ENCODE measurements around the gene ADAM30.
A peak's percentile ranks its signal among the peaks of the same experiment; 100 is the strongest.

The ADAM30 gene

DNA sequence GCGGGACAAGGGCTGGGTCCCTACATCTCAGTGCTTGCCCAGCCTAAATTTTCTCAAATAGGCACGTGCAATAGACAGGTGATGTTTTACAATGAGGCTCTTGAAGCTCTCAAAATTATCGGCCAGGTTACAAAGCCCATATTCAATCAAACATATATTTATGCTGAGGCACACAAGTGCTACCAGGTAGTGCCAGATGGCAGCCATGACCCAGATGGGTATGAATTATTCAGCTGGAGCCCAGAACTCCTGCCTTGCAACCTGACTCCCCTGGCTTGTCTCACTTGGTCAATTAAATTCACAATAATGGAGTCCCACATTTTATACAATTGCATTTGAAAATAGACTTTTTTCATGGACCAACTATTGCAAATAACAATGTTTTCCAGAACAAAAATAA lies 12.3 kb upstream of the ADAM30 start:
- no peak for DNase-seq (ENCODE audit: low spot score)

DNA sequence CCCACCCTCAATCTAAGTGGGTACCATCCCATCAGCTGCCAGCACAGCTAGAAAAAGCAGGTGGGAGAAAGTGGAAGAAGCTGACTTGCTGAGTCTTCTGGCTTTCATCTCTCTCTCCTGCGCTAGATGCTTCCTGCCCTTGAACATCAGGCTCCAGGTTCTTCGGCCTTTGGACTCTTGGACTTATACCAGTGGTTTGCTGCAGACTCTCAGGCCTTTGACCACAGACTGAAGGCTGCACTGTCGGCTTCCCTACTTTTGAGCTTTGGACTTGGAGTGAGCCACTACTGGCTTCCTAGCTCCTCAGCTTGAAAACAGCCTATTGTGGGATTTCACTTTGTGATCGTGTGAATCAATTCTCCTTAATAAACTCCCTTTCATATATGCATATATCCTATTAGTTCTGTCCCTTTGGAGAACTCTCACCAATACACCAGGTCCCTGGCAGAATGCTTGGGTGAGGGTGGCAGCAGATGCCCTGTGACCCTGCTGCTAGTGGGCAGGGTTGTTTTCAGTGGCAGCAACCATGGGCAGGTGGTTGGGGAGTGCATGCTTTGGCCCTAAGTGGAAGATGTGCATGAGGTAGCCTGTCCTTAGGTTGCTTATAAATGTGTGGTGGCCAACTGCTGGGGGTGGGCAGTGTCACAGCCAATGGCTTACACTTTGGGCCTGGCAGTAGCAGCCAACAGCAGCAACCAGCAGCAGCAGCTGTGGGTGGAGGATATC lies 10.8 kb upstream of the ADAM30 start:
- no peak for DNase-seq (ENCODE audit: low spot score)

DNA sequence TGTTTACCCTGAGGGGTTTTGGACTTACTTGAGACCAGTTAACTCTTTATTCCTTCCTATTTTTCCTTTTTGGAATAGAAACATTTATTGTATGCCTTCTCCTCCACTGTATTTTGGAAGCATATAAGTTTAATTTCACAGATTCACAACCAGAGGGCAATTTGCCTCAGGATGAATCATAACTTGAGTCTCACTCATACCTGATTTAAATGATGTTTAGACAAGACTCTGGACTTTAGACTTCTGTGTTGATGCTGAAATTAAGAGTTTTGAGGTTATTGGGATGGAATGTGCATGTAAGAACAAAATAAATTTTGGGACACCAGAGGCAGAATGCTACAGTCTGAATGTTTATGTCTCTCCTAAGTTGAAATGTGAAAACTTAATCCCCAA lies 7.1 kb upstream of the ADAM30 start:
- DNase-seq (ENCODE audit: low spot score), result no peak

DNA sequence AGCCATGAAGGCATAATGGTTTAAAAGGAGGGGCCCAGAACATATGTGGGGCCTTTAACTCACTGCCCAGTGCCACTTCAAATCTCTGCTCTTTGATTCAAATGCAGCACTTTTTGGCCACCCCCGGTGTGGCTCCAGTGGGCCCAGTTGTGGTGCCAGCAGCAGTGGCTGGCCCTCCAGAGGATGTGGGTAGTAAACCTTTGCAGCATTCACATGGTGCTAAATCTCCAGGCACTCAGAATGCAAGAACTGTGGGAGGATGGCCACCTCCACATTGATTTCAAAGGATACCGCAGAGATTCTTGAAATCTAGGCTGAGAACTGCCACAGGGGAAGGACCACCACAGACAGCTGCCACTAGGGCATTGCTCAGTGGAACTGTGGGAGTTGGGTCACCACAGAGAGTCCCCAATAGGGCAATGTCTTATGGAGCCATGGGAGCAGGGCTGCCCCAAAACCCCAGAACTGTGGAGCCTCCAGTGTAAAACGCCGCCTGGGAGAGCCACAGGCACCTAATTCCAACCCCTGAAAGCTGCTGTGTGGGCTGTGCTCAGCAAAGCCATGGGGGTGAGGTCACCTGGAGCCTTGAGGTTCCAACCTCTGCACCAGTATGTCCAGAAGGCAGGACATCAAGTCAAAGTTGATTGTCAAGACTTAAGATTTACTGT lies 6.6 kb upstream of the ADAM30 start:
- no peak for DNase-seq (ENCODE audit: low spot score)

DNA sequence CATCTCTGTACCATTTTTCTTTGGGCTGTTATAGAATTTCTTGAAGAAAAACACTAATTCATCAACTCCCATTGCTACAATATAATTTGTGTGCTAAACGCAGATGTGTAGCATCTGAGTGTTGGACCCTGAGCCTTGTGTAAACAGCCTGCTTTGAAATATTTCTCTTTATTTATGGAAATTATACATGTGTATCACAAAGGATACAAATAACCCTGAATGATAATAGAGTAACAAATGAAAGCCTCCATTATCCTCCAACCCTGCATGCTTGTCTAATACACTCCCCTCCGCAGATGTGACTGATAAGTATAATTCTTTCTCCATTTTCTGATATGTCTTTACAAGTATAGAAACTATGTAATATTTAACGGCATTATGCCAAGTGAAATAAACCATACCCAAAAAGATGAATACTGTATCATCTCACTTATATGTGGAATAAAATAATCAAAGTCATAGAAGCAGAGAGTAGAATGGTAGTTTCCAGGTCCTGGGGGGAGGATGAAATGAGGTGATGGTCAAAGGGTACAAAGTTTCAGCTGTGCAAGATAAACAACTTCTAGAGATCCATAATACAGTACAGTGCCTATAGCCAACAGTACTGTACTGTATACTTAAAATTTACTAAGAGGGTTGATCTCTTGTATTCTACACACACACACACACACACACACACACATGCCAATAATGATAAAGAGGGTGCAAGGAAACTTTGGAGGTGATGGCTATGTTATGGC lies 2.8 kb upstream of the ADAM30 start:
- no peak for DNase-seq (ENCODE audit: low spot score)

DNA sequence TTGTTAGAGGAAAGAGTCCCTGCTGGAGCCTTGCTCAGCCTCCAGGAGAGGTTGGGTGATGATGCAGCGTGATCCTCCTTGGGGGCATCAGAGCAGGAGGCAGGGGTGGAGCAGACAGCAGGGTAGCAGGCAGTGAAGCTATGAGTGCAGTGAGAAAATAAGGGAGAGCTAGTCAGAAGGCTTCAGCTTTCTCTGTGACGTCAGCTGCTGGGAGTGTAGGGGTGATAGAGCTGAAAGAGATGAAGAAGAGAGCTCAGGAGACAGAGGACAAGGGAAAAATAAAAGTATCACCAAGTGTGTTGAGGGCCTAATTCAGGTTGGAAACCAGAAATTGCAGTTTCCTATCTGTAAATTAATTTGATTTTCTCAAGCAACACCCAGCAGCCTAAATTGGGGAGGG lies 2.2 kb upstream of the ADAM30 start:
- DNase-seq (ENCODE audit: low spot score), result no peak

DNA sequence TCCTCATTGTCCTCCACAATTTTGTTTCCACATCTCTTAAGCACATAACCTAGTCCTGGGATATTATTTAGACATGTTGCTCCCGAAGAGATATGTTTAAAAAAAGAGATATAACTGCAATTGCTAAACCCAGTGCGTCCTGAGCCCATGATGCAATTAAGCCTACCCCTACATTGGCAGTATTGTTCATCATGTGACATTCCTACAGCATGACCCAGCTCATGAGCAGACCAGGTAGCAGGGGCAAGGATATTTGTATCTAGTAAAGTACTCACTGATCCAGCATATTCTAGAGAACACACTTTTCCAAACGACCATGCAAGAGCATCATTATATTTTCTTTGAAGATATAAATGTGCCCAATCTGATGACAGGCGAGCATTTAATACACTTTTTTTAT lies 1.2 kb downstream of the ADAM30 start:
- no peak for DNase-seq (ENCODE audit: low spot score)

DNA sequence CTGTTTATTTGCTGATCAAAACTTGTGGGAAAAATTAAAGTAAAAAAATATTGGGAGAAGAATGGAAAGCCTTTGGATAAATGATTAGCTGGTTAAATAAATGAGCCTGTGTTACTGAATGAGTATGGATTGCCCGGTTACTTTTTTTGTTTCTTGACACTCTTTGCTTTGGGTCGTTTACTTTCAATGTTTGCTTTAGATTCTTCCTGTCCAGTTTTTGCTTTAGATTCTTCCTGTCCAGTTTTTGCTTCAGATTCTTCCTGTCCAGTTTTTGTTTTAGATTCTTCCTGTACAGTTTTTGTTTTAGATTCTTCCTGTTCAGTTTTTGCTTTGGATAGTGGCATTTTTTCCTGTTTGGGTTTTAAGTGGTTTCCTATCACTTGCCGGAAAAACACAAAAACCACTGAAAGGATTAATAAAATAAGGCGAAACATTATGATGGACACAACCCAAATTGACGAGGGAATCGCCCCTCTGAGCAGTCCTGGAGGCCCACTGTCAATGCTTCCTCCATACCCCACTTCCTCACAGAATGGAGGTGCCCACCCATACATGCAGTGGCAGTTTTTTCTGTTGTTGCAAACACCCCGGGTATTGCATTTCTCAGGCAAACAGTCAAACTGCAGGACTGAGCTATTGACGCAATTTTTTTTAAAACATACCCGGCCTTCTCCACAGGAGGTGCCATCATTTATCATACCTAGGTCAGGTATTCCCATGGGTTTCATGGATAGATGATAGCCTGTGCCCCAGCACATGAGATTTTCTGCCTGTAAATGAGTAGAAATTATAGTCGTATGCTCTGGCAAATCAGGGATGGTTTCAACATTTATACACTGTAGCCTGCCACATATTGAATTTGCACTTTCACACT lies 2.3 kb downstream of the ADAM30 start:
- DNase-seq (ENCODE audit: low spot score), result no peak

DNA sequence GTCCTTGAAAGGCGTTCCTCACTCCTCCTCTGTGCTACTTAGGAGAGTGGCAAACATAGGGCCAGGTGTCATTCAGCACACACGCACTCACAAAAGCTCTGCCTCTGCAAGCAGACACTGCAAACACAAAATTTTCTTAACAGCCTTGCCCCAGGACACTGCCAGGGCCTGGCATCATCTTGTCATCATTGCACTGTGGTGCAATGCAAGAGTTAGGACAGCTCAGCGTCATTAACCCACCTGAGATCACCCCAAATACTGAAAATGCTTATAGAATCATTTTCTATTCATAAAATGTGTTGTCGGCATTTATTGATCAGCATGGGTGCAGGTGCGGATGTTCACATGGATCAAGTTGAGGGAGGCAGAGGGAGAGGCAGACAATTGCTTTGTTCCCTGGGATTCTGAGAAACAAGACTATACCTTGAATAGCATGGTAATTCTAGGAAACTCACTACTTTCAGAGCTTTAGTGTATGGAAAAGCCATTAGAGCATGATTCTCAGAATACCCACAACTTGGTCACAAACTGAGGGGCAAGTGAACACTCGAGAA lies 3.0 kb downstream of the ADAM30 start:
- DNase-seq (ENCODE audit: low spot score), result peak; percentile 29

DNA sequence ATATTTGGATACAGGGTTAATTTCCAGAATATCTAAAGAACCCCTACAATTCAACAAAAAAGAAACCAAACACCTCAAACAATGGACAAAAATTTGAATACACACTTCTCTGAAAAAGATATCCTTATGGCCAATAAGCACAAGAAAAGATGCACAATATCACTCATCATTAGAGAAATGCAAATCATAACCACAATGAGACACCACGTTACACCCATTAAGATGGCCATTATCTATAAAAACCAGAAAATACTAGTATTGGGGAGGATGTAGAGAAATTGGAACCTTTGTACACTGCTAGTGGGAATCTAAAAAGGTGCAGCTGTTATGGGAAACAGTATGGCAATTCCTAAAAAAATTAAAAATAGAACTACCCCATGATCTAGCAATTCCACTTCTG lies 4.9 kb downstream of the ADAM30 start:
- DNase-seq (ENCODE audit: low spot score), result no peak

DNA sequence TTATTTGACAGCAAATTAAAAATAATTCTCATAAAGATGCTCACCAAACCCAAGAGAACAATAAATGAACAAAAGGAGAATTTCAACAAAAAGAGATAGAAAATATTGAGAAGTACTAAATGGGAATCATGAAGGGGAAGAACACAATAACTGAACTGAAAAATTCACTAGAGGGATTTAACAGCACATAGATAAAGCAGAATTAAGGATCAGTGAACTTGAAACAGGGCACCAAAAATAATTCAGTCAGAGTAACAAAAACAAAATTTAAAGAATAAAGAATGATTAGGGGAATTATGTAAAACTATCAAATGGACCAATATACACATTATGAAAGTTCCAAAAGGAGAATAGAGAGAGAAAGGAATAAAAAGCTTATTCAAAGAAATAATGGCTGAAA lies 7.8 kb downstream of the ADAM30 start:
- DNase-seq (ENCODE audit: low spot score), result no peak

DNA sequence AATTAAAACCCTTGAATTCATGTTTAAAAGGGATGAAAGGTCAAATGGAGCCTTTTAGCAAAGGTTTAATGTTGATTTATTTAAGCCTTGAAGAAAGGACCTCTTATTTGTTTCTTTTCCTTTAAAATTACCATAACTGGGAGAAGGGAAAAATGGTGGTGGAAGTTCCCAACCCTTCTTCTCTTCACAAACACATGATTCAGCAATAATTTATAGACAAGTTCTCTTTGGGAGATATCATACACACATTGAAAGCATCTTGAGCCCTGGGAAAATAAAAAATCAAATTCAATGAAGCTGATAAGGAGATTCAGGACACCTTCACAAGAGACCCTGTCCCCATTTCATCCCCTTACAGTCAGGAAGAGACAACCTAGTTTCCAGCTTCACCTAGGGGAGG lies 8.9 kb downstream of the ADAM30 start:
- DNase-seq (ENCODE audit: low spot score), result no peak

DNA sequence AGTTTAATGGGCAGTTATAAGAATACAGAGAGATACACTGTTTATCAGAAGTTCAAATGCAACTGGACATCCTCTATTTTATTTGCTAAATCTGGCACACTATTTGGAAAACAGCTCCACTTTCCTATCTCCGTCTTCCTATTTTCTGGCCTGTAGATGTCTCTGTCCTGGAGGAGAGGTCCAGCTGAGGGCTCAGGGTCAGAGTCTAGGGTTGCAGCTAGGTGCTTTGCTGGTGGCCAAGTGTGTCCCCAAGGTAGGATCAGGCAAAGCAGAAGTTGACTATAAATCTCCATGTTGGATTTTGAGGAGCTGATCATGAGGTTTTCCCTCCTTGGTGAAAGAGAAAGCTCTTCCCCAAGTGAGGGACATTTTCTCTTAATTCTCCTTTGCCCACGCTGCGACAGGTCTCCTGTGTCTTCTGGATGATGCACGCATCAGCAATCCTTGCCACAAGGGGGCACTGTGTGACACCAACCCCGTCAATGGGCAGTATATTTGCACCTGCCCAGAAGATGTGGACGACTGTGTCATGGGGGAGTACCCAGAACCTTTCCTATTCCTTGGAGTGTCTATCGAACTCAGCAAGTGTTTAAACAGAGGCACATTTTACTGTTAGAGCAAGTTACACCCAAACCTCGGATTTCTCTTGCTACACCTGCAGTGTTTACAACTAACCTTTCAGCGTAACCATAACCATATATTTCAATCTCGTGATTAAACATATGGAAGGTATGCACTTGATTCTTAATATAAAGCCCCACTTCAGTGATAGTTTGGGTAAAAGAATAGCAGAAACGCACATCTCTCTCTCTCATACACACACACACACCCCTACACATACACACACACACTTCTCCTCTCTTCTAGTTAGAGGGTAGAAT lies 10.2 kb downstream of the ADAM30 start:
- peak; percentile 59 for DNase-seq (ENCODE audit: low spot score)

DNA sequence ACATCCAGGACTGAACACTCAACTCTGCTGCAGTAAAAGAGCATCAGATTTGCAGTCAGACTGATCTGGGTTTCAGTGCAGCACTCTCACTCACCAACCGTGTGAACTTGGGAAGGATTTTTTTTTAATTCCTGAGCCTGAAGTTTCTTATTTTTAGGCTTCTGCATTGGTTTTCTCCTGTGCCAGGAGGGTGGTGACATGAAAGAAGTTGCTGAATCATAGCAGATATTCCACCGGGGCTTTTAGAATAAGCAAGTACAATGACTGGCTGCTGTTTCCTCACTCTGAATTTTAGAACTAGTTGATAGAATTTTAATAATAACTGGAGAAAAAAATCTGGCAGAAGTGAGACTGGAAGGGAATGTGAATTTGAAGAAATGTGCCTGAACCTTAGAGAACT lies 11.6 kb downstream of the ADAM30 start:
- DNase-seq (ENCODE audit: low spot score), result no peak

DNA sequence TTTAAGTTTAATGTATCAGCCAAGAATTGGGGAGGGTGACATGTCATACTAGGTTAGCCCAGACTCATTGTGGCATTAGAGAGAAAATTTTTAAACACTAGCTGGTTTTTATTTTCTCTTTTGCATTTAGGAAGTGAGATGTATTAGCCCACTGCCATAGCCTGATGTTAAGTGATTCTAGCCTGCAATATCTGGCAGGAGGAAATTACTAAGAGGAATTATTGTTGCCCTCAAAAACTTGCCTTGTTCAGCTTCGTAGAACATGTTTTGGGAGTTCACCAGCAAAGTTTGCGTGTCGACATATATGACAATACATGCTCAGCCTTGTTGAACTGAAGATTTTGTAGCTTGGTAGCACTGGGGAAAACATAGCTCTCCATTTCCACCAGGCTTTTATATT lies 12.5 kb downstream of the ADAM30 start:
- no peak for DNase-seq (ENCODE audit: low spot score)

DNA sequence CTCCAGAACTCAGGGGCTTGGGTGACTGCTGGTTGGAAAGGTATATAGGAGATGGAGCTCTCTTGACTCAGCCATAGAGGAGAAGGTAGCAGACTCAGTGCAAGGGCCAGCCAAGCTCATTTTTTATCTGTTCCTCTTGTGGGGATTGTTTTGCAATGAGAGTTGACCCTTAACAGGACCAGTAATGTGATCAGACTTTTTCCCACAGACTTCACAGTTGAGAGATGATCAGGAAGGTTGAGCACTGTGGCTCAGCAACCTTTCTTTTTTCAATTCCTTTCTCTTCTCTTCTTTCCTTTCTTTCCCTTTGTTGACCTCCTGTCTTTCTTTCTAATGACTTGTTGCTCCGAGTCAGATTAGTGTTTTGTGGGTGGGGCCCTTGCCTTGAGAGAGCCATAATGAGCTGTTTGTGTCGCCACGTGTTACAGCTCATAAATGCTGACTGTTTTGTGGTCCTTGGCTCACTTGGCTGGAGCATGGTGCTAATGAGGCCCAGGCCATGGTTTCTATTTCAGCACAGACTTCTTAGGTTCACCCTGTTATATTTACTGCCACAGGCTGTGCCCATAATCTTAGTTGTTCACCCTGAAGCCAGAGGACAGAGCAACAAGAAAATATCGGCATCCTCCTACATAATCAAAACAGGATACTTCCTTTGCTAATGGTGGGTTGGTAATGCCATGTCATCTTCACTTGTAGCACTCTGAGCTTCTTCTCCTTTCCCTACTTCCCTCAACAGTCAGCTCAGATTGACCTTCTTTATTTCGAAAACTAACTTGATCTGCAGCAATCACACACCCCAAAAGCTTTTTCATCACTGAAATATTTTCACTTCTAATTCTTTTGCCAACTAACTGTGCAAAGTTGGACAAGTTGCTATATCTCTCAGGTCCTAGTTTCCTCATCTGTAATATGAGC lies 13.9 kb downstream of the ADAM30 start:
- DNase-seq (ENCODE audit: low spot score), result no peak

DNA sequence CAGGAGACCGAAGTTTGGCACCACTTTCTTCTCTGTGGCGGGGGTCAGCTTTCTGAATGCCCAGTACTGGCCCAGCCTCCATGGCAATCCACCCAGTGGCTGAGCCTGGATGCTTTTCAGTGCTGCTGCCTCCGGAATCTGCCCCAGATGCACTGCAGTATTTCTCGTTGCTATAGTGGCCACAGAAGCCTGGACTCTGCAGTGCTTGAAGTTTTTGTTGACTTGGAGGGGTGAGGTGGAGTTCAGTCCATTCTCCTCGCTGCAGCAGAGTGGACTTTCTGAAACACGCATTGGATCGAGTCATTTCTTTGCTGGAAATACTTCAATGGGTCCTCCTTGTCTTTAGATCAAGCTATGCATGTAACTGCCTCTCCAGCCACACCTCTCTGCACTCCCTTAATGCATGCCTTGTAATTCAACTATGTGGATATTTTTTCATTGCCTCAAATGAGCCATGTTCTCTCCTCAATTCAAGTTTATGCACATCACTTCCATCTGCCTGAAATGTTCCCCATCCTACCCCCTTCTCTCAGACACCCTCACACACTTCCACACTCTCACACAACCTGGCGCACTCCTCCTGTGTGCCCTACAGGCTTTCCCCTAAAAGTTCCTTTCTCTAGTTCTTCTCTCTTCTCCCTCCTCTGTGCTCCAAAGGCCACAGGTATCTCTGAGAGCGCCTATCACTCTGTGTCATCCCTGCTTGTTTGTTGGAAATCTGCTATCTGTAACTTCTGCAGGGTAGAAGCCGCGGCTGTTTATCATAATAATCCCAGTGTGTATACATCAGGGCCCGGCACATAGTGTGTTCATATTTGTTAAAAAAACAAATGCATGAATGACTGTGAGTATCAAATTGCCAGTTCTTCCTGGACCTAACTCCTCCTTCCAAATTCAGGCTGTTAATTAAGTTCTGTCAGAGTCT lies 16.5 kb downstream of the ADAM30 start:
- no peak for DNase-seq (ENCODE audit: low spot score)

DNA sequence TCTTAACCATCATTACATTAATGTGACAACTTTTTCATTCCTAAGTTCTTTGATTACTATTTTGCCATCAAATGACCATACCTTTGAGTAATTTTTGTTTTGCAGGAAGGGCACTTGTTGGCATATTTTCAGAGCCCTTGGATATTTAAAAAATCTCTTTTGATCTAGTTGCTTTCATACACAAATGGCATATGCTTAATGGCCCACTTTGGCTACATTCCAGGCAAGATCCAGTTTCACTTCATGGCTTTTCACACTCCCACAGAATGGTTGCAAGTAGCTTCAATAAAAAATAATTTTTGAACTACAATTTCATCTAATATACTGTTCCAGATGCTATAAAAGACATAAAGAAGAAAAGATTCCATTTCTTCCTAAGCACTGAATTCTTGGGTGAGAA lies 18.1 kb downstream of the ADAM30 start:
- DNase-seq (ENCODE audit: low spot score), result no peak

DNA sequence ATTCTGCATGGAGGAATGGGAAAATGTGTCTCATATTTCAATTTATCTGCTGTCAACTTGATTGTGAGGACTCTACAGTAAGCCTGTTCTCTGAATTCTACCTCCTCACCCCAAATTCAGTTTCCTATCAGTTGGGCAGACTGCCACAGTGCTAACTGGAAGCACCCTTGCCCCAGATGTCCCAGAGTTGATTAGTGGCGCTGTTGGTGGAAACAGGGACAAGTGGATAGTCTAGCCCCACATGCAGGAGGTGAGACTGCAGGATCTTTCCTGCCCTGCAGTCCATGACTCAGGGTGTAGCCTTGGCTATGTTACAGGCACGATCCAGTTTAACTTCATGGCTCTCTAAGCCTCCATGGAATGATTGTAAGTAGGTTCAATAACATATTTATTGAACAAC lies 22.1 kb downstream of the ADAM30 start:
- DNase-seq (ENCODE audit: low spot score), result no peak
